K562 (cell line): ENCODE measurements around the gene CCDC85B. TPM values are rescaled to one million over a fixed set of nuclear protein-coding genes. Genes with fewer than 3 reads are reported as not detected.

Experiments
- ARNT ChIP-seq, 2 experiments: fragments of 450-650 bp; IDR thresholded peaks; 2 replicates each; pipeline ENCODE4 v1.6.1; 2016; ENCODE audit warnings: mild to moderate bottlenecking in 1 of 2
- BCOR ChIP-seq: fragments of 450-650 bp; IDR thresholded peaks from 2 replicates; pipeline ENCODE4 v1.6.1; 2016
- BHLHE40 ChIP-seq: IDR thresholded peaks from 2 replicates; pipeline ENCODE4 v1.6.1; 2011; ENCODE audit warnings: low read length, improper control_type of control experiment
- CREM ChIP-seq: IDR thresholded peaks from 2 replicates; pipeline ENCODE4 v1.6.1; 2014; ENCODE audit warnings: antibody characterized with exemption, low read depth
- CTBP1 ChIP-seq: fragments of 450-650 bp; IDR thresholded peaks from 2 replicates; pipeline ENCODE4 v1.6.1; 2016; ENCODE audit warnings: borderline replicate concordance
- DMBX1 ChIP-seq: fragments of 250-450 bp; sonication (Bioruptor Pico); IDR thresholded peaks from 2 replicates; pipeline ENCODE4 v1.8.0; 2022; ENCODE audit warnings: inconsistent platforms, mild to moderate bottlenecking, moderate library complexity, borderline replicate concordance
- MAZ ChIP-seq, 2 experiments: fragments of 450-650 bp in 1 of 2; sonication (generic) in 1 of 2; formaldehyde crosslinking; IDR thresholded peaks in 1 of 2; conservative IDR thresholded peaks in 1 of 2; 2 replicates each; pipeline versions ENCODE4 v1.4.0 to v1.5.0; 2020; ENCODE audit warnings: mild to moderate bottlenecking in 1 of 2, missing genetic modification reagents in 1 of 2
- MTF1 ChIP-seq: fragments of 250-450 bp; sonication (Bioruptor Pico); IDR thresholded peaks from 2 replicates; pipeline ENCODE4 v1.9.0; 2021; ENCODE audit warnings: moderate library complexity, mild to moderate bottlenecking, inconsistent platforms, borderline replicate concordance
- POLR2AphosphoS5 ChIP-seq: IDR thresholded peaks from 2 replicates; pipeline ENCODE4 v1.6.1; 2011; ENCODE audit warnings: mild to moderate bottlenecking, low read depth, low read length, moderate library complexity; ENCODE audit not compliant: control insufficient read depth, insufficient read depth
- RBM14 ChIP-seq: fragments of 200-400 bp; formaldehyde crosslinking; IDR thresholded peaks from 2 replicates; pipeline ENCODE4 v1.6.1; 2018; ENCODE audit warnings: low read depth, mild to moderate bottlenecking, low read length, moderate library complexity, borderline replicate concordance; ENCODE audit not compliant: insufficient read depth
- SMARCE1 ChIP-seq: fragments of 450-650 bp; IDR thresholded peaks from 2 replicates; pipeline ENCODE4 v1.7.1; 2016; ENCODE audit warnings: mild to moderate bottlenecking
- SP2 ChIP-seq: IDR thresholded peaks from 2 replicates; pipeline ENCODE4 v1.6.1; 2011; ENCODE audit warnings: mild to moderate bottlenecking, low read depth, low read length, moderate library complexity; ENCODE audit not compliant: poor library complexity, severe bottlenecking; ENCODE audit errors: extremely low read depth
- TAF1 ChIP-seq: IDR thresholded peaks from 2 replicates; pipeline ENCODE4 v1.6.1; 2011; ENCODE audit warnings: mild to moderate bottlenecking, low read length, moderate library complexity; ENCODE audit not compliant: insufficient read depth, control insufficient read depth, severe bottlenecking; ENCODE audit errors: extremely low read depth
- THRAP3 ChIP-seq: fragments of 450-650 bp; IDR thresholded peaks from 2 replicates; pipeline ENCODE4 v1.6.1; 2016; ENCODE audit warnings: mild to moderate bottlenecking, inconsistent platforms, borderline replicate concordance
- XRCC5 ChIP-seq: fragments of 200-400 bp; formaldehyde crosslinking; IDR thresholded peaks from 2 replicates; pipeline ENCODE4 v1.6.1; 2017; ENCODE audit warnings: low read depth, mild to moderate bottlenecking, low read length
- ZBTB7A ChIP-seq: IDR thresholded peaks from 2 replicates; pipeline ENCODE4 v1.6.1; 2011; ENCODE audit warnings: low read depth, mild to moderate bottlenecking, low read length, moderate library complexity, borderline replicate concordance; ENCODE audit not compliant: control insufficient read depth
- ZNF143 ChIP-seq: sonication (generic); formaldehyde crosslinking; IDR thresholded peaks from 2 replicates; pipeline ENCODE4 v1.9.0; 2022; ENCODE audit warnings: mild to moderate bottlenecking, missing genetic modification reagents
- polyA plus RNA-seq, 8 experiments: library from polyadenylated mRNA; depleted of rRNA in 4 of 8; stranded (reverse) in 5 of 8; unstranded in 3 of 8; fragments of >200 nt; fragmentation: Nextera tagmentation in 2 of 8; fragmentation: Illumina TruSeq in 1 of 8; extraction: Ambion mirVana in 2 of 8; extraction: Trizol in 1 of 8; gene quantifications; 2 replicates each; pipeline versions ENCODE4 v1.2.1 to v1.2.3, GENCODE V29; 2011 to 2014; ENCODE audit warnings: inconsistent platforms in 1 of 8, missing spikeins in 1 of 8
- total RNA-seq, 7 experiments: library from RNA; depleted of rRNA in 6 of 7; stranded (reverse); fragments of >200 nt in 6 of 7; fragmentation: Illumina TruSeq in 2 of 7; extraction: Trizol in 2 of 7; gene quantifications; 2 replicates each; pipeline versions ENCODE4 v1.2.1 to v1.2.3, GENCODE V29; 2011 to 2021; ENCODE audit warnings: low replicate concordance in 1 of 7
- TF ChIP-seq, protein P1 (sequence below): fragments of 250-450 bp; sonication (Bioruptor Pico); IDR thresholded peaks from 2 replicates; pipeline ENCODE4 v1.8.0; 2021; ENCODE audit warnings: moderate library complexity, mild to moderate bottlenecking, inconsistent platforms
- TF ChIP-seq, protein P2 (sequence below), 2 experiments: fragments of 450-650 bp; IDR thresholded peaks; 2 replicates each; pipeline ENCODE4 v1.6.1; 2016
- TF ChIP-seq, protein P3 (sequence below): fragments of 200-800 bp; sonication (Bioruptor generic); IDR thresholded peaks from 2 replicates; pipeline ENCODE4 v1.6.1; 2017; ENCODE audit warnings: missing genetic modification characterization, missing compliant biosample characterization
- TF ChIP-seq, protein P4 (sequence below): IDR thresholded peaks from 3 replicates; pipeline ENCODE4 v1.6.1; 2011; ENCODE audit warnings: borderline replicate concordance, mild to moderate bottlenecking; ENCODE audit not compliant: insufficient read length, insufficient read depth

CCDC85B gene
- total and polyA plus RNA-seq, 9 of the 15 experiments (the other 6 are each of a cell fraction or from before 2014, with no cell fraction given) = 0.14 to 138 (median 6.2) TPM

DNA sequence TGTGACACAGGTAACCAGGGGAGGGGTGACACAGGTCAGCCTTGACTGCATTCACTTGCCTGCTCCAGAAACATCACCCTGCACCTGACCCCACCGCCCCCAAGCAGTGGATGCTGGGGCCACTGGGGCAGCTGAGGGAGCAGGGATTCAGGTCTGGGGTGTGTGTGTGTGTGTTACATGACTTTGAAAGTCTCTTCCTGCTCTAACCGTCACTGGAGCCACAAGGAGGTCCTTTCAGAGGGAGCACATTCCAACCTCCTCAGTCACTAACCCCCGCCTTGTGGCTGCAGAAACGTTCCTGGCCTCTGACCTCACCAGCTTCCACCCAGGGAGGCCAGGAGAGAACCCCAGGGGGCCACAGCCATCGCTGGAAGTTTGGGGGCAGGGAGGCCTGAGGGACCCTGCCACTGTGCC lies 12.6 kb downstream of the CCDC85B start (continued):
- peak; percentile 45 for TF ChIP-seq TAF1
- no peak for TF ChIP-seq RBM14
- TF ChIP-seq BHLHE40 = peak; percentile 62; the same call in 1 of the 2 replicates
- 0 out of 4 replicates have a peak, but pooled peaks of 1 of the 2 experiments have one; percentile 33 for TF ChIP-seq ARNT (IDR thresholded peaks at IDR 0.05)
- TF ChIP-seq BCOR = no peak
- TF ChIP-seq, protein P1, sequence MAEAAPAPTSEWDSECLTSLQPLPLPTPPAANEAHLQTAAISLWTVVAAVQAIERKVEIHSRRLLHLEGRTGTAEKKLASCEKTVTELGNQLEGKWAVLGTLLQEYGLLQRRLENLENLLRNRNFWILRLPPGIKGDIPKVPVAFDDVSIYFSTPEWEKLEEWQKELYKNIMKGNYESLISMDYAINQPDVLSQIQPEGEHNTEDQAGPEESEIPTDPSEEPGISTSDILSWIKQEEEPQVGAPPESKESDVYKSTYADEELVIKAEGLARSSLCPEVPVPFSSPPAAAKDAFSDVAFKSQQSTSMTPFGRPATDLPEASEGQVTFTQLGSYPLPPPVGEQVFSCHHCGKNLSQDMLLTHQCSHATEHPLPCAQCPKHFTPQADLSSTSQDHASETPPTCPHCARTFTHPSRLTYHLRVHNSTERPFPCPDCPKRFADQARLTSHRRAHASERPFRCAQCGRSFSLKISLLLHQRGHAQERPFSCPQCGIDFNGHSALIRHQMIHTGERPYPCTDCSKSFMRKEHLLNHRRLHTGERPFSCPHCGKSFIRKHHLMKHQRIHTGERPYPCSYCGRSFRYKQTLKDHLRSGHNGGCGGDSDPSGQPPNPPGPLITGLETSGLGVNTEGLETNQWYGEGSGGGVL (CRISPR knock-in tag) = no peak
- TF ChIP-seq ZBTB7A = peak; percentile 55; the same call in 1 of the 2 replicates
- TF ChIP-seq THRAP3 = no peak
- TF ChIP-seq, protein P2, sequence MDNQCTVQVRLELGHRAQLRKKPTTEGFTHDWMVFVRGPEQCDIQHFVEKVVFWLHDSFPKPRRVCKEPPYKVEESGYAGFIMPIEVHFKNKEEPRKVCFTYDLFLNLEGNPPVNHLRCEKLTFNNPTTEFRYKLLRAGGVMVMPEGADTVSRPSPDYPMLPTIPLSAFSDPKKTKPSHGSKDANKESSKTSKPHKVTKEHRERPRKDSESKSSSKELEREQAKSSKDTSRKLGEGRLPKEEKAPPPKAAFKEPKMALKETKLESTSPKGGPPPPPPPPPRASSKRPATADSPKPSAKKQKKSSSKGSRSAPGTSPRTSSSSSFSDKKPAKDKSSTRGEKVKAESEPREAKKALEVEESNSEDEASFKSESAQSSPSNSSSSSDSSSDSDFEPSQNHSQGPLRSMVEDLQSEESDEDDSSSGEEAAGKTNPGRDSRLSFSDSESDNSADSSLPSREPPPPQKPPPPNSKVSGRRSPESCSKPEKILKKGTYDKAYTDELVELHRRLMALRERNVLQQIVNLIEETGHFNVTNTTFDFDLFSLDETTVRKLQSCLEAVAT (IDR thresholded peaks at IDR 0.05) = 0 out of 4 replicates have a peak, but pooled peaks of 1 of the 2 experiments have one; percentile 20
- TF ChIP-seq MAZ (CRISPR knock-in tag; conservative IDR thresholded peaks at IDR 0.05 in 1 of 2, IDR thresholded peaks at IDR 0.05 in 1 of 2) = peak; percentile 50 to 76
- TF ChIP-seq, protein P3, sequence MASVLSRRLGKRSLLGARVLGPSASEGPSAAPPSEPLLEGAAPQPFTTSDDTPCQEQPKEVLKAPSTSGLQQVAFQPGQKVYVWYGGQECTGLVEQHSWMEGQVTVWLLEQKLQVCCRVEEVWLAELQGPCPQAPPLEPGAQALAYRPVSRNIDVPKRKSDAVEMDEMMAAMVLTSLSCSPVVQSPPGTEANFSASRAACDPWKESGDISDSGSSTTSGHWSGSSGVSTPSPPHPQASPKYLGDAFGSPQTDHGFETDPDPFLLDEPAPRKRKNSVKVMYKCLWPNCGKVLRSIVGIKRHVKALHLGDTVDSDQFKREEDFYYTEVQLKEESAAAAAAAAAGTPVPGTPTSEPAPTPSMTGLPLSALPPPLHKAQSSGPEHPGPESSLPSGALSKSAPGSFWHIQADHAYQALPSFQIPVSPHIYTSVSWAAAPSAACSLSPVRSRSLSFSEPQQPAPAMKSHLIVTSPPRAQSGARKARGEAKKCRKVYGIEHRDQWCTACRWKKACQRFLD (CRISPR knock-in tag) = no peak
- TF ChIP-seq POLR2AphosphoS5 = peak; percentile 30; the same call in 1 of the 2 replicates
- 0 out of 2 replicates have a peak, but pooled peaks have one; percentile 25 for TF ChIP-seq CTBP1
- TF ChIP-seq SP2 = no peak
- TF ChIP-seq ZNF143 (CRISPR knock-in tag) = no peak
- TF ChIP-seq XRCC5 = peak; percentile 51; the same call in 1 of the 2 replicates
- no peak for TF ChIP-seq MTF1
- TF ChIP-seq CREM = peak; percentile 58; the same call in 1 of the 2 replicates
- TF ChIP-seq DMBX1 (CRISPR knock-in tag) = no peak
- peak; percentile 66; the same call in 1 of the 2 replicates for TF ChIP-seq SMARCE1
- TF ChIP-seq, protein P4, sequence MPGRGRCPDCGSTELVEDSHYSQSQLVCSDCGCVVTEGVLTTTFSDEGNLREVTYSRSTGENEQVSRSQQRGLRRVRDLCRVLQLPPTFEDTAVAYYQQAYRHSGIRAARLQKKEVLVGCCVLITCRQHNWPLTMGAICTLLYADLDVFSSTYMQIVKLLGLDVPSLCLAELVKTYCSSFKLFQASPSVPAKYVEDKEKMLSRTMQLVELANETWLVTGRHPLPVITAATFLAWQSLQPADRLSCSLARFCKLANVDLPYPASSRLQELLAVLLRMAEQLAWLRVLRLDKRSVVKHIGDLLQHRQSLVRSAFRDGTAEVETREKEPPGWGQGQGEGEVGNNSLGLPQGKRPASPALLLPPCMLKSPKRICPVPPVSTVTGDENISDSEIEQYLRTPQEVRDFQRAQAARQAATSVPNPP = no peak
